ENCODE data around the gene FOXN1.
"Not testable (repeated sequence)": the region's sequence is repeated elsewhere in the genome, so short reads cannot be mapped to it uniquely, and the experiment has no call there.

The FOXN1 gene, protein sequence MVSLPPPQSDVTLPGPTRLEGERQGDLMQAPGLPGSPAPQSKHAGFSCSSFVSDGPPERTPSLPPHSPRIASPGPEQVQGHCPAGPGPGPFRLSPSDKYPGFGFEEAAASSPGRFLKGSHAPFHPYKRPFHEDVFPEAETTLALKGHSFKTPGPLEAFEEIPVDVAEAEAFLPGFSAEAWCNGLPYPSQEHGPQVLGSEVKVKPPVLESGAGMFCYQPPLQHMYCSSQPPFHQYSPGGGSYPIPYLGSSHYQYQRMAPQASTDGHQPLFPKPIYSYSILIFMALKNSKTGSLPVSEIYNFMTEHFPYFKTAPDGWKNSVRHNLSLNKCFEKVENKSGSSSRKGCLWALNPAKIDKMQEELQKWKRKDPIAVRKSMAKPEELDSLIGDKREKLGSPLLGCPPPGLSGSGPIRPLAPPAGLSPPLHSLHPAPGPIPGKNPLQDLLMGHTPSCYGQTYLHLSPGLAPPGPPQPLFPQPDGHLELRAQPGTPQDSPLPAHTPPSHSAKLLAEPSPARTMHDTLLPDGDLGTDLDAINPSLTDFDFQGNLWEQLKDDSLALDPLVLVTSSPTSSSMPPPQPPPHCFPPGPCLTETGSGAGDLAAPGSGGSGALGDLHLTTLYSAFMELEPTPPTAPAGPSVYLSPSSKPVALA

DNA sequence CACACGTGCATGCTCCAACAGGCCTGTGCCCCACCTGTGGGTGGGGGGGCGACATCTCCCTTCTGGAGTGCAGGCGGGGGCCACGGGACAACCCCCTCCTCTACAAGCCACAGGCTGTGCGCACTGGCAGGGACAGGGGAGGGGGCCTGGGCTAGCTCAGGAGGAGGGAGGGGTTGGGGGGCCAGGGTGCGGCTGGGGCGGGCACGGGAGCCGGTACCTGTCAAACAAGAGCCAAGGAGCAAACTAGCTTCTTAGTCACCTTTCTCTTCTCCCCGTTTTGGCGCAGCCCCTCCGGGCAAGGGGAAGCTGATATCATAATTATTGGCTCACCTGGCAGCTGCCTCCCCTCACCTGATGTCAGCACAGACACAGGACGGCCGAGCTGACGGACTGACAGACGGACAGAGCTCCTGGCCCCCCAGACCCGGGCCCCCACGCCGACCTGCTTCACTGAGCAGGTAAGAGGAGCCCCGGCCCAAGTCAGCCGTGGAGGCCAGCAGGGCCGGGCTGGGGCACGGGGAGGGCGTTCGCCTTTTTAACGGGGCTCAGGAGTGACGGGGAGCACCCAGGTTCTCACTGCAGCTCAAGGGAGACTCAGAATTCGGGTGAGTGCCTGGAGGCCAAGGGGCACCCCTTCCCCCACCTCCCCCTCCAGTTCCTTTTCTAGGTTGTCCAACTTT, at the start of gene FOXN1:
Gene FOXN1, plus strand, starts transcription at position 363 of the 680 bp plus-strand sequence. CDS start 17,622 bp downstream, outside the sequence.
- no peak for DNase-seq (ENCODE audit: low spot score)

DNA sequence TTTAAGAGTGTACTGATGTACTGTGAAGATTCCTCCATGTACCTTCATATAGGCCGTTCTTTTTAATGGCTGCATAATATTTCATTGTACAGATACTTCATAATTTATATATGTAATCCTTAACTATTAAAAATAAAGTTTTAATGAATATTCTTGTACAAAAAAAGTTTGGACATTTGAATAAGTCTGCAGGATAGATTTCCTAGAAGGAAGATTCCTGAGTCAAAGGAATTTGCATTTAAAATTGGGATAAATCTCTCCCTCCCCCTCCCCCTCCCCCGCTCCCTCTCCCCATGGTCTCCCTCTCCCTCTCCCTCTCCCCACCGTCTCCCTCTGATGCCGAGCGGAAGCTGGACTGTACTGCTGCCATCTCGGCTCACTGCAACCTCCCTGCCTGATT, 48.3 kb upstream of the FOXN1 start:
- no peak for DNase-seq (ENCODE audit: low spot score)

DNA sequence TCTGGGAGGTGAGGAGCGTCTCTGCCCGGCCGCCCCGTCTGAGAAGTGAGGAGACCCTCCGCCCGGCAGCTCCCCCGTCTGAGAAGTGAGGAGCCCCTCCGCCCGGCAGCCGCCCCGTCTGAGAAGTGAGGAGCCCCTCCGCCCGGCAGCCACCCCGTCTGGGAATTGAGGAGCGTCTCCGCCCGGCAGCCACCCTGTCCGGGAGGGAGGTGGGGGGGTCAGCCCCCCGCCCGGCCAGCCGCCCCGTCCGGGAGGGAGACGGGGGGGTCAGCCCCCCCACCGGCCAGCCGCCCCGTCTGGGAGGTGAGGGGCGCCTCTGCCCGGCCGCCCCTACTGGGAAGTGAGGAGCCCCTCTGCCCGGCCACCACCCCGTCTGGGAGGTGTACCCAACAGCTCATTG, 47.3 kb upstream of the FOXN1 start:
- DNase-seq (ENCODE audit: low spot score) = not testable (repeated sequence)

DNA sequence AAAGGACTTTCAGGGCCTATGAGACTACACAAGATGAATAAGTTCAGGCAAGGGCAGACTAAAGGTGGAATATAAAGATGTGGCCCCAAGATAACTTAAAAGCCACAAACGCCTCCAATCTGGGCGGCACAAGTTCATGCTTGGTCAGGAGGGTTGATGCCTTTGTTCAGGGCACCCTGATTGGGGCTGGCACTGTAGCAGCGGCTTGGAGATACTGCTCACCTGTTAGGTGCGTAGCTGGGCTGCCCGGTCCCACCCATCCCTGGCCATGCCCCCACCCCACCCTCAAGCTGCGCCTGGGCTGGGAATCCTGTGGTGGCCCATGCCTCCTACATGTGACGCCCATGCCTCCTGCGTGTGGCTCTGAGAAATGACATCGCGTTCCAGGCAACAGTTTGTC, 45.2 kb upstream of the FOXN1 start:
- DNase-seq (ENCODE audit: low spot score) = no peak

DNA sequence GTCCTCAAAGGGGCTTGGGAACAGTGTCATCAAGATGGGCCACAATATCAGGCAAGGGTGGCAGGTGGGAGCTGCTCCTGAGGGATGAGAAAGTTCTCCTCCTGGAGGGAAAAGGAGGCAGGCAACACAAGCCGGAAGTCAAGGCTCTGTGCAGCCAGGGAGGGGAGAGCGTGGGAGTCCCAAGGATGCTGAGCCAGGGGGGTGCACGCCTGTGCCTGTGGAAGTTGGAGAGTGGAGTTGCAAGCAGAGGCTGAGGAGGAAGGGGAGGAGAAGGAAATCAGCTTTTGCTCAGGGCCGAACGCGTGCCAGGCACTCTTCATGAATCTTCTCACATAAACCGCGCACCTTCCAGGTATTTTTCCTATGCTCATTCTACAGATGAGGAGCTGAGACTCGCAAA, 40.1 kb upstream of the FOXN1 start:
- no peak for DNase-seq (ENCODE audit: low spot score)

DNA sequence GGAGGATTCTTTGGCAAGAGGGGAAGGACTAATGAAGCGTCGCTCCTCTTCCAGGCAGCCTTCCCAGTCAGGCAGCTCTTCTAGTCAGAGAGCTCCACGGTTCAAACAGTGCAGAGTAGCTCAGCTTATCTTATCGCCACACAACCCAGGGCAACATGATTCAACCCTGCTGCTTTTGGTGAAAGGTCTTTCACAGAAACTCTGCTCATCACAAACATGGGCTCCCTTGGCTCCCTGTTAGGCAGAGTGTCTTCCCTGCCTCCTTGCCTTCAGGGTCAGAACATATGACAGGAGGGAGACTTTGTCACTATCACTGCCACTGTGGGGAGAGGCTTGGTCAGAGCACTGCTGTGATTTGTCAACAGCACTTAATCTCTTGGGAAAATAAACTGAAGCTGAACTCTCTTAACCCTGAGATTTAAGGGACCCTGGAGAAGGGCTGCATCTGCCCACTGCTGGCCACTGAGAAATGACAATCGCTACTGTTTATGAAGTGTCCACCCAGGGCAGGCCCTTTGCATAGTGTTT, 39.6 kb upstream of the FOXN1 start:
- DNase-seq (ENCODE audit: low spot score) = no peak

DNA sequence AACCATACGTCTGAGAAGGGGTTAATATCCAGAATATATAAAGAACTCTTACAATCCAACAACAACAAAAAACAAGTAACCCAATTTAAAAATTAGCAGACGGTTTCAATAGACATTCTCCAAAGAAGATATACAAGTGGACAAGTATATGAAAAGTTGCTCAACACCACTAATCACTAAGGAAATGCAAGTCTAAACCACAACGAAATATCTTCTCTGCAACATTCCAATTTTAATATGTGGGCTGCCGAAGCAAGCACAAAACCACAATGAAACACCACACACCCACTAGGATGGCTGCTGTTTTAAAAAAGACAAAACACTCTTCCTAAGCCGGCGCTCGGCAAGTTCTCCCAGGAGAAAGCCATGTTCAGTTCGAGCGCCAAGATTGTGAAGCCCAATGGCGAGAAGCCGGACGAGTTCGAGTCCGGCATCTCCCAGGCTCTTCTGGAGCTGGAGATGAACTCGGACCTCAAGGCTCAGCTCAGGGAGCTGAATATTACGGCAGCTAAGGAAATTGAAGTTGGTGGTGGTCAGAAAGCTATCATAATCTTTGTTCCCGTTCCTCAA, 38.6 kb upstream of the FOXN1 start:
- DNase-seq (ENCODE audit: low spot score) = no peak

DNA sequence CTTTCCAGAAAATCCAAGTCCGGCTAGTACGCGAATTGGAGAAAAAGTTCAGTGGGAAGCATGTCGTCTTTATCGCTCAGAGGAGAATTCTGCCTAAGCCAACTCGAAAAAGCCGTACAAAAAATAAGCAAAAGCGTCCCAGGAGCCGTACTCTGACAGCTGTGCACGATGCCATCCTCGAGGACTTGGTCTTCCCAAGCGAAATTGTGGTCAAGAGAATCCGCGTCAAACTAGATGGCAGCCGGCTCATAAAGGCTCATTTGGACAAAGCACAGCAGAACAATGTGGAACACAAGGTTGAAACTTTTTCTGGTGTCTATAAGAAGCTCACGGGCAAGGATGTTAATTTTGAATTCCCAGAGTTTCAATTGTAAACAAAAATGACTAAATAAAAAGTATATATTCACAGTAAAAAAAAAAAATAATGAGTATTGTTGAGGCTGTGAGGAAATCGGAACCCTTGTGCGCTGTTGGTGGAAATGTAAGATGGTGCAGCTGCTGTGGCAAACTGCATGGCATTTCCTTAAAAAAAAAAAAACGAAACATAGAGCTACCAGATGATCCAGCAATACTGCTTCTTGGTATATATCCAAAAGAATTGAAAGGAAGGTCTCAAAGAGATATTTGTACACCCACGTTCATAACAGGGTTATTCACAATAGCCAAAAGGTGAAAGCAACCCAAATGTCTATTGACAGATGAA, 38.0 kb upstream of the FOXN1 start:
- DNase-seq (ENCODE audit: low spot score) = not testable (repeated sequence)

DNA sequence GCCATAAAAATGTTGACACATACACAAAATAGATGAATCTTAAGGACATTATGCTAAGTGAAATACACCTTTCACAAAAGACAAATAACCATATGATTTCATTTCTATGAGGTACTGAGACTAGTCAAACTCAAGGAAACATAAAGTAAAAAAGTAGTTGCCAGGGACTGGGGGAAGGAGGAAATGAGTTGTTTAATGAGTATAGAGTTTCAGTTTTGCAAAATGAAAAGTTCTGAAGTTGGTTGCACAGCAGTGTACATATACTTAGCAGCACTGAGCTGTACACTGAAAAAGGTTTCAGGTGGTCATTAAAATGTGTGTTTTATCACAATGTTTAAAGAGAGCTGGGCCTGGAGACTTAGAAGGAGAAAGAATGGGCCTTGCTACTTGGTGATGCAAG, 37.4 kb upstream of the FOXN1 start:
- no peak for DNase-seq (ENCODE audit: low spot score)

DNA sequence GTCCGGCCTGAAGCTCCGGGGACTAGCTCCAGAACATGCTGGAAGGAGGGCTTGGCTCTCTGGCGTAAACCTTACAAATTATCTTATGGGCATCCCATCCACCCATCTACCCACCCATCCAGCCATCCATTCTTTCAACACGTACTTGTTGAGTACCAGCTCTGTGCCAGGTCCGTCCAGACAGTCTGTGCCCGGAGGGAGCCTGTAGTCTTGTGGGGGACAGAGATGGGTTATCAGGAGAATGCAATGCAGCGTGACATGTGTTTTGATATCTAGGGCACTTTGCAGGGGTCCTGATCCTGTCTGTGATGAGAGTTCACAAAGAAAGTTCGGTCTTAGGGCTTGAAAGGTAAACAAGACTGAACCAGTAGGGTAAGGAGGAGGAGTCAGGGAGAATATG, 36.8 kb upstream of the FOXN1 start:
- no peak for DNase-seq (ENCODE audit: low spot score)

DNA sequence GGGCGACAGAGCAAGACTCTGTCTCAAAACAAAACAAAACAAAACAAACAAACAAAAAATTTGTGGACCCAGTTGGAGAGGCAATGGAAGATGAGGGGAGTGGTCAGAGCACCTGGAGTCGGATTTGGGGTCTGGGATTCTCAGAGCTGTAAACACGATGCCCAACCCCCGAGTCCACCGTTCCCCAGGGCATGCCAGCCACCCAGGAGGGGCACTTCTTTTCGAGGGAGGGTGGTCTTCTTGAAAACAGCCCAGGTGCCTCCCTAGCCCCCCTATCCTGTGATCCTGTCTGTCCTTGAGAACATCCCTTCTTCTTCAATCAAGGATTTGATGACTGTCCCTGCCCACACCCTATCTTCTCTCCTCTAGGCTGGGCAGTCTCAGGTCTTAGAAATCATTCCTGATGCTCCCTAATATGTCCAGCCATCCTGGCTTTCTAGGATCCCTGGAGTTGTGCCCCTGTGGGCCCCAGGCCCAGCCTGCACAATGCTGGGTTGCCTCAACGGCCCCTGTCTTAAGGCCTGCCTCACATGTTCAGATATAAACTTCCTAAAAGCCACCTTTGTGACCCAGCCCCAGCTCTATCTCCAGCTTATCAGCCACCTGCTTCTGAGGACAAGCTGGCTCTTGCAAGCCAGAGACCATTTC, 35.8 kb upstream of the FOXN1 start:
- no peak for DNase-seq (ENCODE audit: low spot score)

DNA sequence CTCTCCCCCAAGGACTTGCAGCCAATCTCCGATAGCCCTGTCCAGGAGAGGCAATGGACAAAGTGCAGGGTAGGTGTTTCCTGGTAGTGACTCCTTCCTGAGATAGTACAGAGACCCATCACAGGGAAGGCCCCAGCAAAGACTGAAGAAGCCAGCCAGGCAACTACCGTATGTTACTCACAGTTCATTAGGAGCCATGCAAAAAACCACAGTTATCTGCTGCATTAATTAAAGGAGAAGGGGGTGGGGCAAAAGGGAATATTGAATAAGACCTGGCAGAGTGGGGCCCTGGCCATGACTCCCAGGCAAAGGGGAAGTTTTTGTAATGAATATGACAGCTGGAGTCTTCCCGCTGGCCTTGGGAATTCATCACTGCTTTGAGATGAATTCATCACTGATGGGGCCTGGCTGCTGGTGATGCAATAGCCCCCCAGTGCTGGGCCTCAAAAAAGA, 35.2 kb upstream of the FOXN1 start:
- DNase-seq (ENCODE audit: low spot score) = no peak

DNA sequence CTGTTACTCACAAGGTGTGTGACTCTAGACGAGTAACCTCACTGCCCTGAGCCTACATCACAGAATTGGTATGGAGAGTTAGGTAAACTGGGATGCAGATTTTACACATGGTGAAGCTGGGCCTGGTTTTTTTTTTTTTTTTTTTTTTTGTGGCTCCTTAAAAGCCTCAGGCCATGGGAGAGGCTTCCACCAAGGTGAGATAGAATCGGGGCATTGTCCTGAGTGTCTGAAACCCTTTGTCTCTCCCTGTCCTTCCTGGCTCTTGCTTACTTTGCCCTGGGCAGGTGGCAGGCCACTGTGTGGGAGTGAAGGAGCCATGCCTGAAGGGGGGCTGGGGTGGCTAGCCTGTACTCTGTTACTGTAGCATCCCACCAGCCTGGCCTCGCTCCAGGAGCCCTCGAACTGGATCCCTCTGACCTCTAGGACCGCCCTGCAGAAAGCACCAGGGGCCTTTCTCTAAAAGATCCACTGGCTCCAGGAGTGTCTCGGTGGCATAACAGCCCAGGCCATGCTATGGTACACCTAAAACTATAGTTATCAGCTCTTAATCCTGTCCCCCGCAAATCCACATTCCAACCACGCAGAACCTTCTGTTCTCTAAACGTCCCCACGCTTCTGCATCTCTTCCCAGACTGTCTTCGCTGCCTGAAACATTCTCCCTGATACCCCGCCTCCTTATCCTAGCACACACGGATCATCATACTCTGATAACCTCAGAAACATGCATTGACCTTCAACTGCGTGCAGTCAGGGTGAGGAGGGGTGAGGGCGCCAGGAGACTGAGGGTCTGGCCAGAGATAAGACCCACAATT, 34.4 kb upstream of the FOXN1 start:
- no peak for DNase-seq (ENCODE audit: low spot score)

DNA sequence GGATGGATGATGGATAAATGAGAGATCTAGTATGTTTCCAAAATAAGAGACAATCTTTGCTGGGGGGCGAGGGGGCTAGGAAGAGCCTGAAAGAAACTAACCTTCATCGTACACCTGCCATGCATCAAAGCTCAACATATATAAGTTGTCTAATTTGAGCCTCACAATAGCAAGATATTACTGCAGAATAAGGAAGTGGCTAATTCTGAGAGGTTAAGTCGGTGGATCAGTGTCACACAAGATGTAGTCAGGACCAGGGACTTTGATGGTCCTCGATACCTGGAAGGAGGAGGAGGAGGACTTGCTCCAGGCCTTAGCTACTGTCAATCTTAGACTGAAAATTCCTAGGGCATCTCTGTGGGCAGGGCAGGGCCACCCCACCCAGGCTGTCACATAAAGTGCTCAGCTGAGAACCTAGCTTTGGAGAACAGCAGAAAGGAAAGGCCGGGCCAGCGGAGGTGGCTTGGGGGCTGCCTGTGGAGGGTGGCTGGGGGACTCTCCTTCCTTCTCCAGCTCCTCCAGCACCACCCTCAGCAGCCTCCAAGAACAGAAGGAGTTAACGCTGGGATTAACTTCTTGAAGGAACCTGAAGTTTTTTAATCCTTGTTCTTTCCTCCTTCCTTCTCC, 33.2 kb upstream of the FOXN1 start:
- no peak for DNase-seq (ENCODE audit: low spot score)

DNA sequence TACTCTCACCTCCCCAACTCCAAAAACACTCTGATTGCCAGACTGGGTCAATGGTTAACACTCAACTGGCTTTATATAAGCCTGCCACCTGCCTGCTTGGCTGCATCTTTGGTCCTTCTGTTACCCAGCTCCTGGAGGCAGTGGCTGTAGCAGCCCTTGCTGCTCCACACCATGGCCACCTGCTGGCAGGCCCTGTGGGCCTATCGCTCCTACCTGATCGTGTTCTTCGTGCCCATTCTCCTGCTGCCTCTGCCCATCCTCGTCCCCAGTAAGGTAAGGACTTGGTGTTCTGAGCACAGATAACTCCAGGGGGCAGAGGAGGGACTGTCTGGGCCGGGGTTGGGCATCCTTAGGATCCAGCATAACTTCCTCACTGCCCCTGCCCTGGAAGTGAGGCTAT, 32.6 kb upstream of the FOXN1 start, which contains the start of gene SLC13A2:
Gene SLC13A2, plus strand, starts transcription at position 103 of the 400 bp plus-strand sequence. Its CDS starts 69 bp downstream, at position 172.
- no peak for DNase-seq (ENCODE audit: low spot score)

DNA sequence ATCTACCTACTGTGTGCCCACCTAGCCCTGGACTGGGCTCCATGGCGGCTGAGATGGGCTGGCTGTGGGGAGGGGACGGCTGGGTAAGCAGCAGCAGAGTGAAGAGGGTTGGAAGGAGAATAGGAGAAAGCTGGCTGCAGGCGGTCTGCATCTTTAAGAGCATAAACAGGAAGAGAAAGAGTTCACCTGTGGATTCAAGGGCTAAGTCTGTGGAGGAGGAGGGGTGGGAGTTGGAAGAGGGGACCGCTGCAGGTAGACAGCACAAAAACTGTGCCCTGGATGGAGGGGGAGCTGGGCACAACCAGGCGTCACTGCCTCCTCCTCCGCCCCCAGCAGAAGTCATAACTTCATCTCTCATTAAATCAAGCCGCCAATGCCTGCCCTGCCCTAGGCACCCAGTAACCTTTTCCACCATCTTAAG, 32.0 kb upstream of the FOXN1 start:
- no peak for DNase-seq (ENCODE audit: low spot score)

DNA sequence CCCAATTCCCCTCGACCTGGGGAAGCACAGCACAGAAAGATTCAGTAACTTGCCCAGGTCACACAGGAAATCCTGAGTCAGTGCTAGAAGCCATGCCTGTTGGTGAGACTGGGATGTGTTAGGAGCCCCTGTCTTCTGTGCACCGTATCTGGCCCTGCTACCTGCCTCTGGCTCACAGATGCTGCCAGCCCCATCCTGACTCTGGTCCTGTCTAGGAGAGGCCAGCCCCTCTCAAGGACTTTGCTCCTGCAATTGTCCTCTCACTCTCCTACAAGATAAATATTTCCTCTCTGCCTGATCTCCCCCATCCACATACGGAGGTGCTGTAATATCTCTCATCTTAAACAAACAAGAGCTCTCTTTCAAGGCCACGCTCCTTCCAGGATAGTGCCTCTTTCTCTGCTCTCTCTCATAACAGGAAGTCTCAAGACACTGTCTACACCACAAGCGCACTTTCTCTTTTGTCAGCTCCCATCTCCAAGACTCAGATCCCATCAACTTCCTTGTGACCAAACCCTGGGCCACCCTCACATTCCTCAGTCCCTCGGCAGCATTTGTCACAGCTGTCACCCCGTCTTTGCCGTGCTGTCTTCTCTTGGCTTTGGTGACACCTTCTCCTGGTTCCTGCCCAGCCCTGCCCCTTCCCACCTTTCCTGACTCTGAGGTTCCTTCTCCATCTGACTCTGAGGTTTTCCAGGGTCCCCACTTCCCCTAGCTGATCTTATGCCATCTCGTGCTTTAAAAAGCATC, 30.8 kb upstream of the FOXN1 start:
- DNase-seq (ENCODE audit: low spot score) = no peak

DNA sequence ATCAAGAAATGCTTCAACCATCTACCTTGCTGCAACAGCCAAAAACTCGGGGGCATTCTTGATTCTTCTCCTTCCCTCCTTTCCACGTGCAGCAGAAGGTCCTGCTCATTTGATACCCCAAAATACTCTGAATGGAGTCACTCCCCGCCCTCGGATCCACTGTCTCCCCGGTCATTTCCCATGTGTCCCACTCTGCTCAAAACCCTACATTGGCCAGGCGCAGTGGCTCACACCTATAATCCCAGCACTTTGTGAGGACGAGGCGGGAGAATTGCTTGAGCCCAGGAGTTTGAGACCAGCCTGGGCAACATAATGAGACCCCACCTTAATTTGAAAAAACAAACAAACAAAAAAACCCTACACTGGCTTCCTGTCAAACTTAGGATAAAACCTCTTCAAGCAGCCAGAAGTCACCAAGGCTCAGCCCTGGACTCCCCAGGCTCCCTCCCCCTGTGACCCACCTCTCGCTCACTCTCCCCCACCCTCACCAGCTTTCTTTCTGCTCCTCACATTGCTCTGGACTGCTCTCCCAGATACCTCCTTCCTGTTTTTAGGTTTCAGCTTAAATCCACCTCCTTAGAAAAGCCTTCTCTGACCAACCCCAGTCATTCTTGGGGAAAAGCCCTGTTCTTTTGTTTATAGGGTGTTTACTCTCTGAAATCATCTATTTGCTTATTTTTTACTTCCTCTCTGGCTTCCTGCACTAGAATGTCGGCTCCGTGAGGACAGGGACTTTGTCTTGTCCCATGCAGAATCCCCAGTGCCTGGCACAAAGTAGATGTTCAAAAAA, 29.9 kb upstream of the FOXN1 start:
- no peak for DNase-seq (ENCODE audit: low spot score)
